Endothelial cell of umbilical vein (primary cell): ENCODE data around the gene NT5C1A. TPM values are rescaled to one million over a fixed set of nuclear protein-coding genes. Genes with fewer than 3 reads are reported as not detected.

Experiments
- BruUV-seq: library from RNA; stranded (reverse); fragments of 400-500 nt; replicated peaks from 2 replicates; lab custom pipeline; 2021; lab: Mats Ljungman, UMichigan
- CTCF ChIA-PET: fragments of 300-600, 350-600 bp; sonication (Branson Sonifier 250); formaldehyde crosslinking; loops from one replicate; lab custom pipeline; 2021; ENCODE audit warnings: antibody characterized with exemption, inconsistent platforms; lab: Charles Lee
- POLR2A ChIA-PET: fragments of 300-600, 350-600 bp; sonication (Branson Sonifier 250); formaldehyde crosslinking; loops from one replicate; lab custom pipeline; 2021; ENCODE audit warnings: antibody characterized with exemption, inconsistent platforms; lab: Charles Lee
- DNase-seq: peaks from one replicate; pipeline ENCODE4 v3.0.0-alpha.2; 2011; ENCODE audit warnings: low read depth, low spot score
- FAIRE-seq: peaks from 2 replicates; lab custom pipeline; 2011; peaks lifted over from hg19 to GRCh38; lab: Jason Lieb, UNC
- H2AFZ ChIP-seq: 2 replicates; pipeline ENCODE4 v1.6.0; 2012; ENCODE audit warnings: low read depth, low read length, control low read depth, inconsistent platforms
- H3K27ac ChIP-seq: 2 replicates; pipeline ENCODE4 v1.5.1; 2011; ENCODE audit warnings: low read depth, mild to moderate bottlenecking, control low read depth, low read length, moderate library complexity; ENCODE audit not compliant: insufficient read depth
- H3K27me3 ChIP-seq, 2 experiments: 2 replicates each; pipeline versions ENCODE4 v1.6.0 to v1.6.1; 2011; ENCODE audit warnings: low read length in 2 of 2, mixed read lengths in 1 of 2; ENCODE audit not compliant: control insufficient read depth in 2 of 2, insufficient read depth in 2 of 2
- H3K36me3 ChIP-seq, 2 experiments: 2 replicates in 1 of 2; 3 replicates in 1 of 2; pipeline ENCODE4 v1.5.1; 2011; ENCODE audit warnings: low read length in 2 of 2, mild to moderate bottlenecking in 1 of 2, moderate library complexity in 1 of 2; ENCODE audit not compliant: control insufficient read depth in 2 of 2, insufficient read depth in 2 of 2; ENCODE audit errors: extremely low read depth in 1 of 2
- H3K4me1 ChIP-seq: 3 replicates; pipeline ENCODE4 v1.5.1; 2011; ENCODE audit warnings: mild to moderate bottlenecking, low read length; ENCODE audit not compliant: control insufficient read depth, insufficient read depth; ENCODE audit errors: extremely low read depth
- H3K4me2 ChIP-seq: 2 replicates; pipeline ENCODE4 v1.6.1; 2011; ENCODE audit warnings: low read length, control low read depth, mixed read lengths; ENCODE audit not compliant: insufficient read depth
- H3K4me3 ChIP-seq, 3 experiments: fragments of 200-600 bp in 1 of 3; sonication (generic), shearing (Covaris generic) in 1 of 3; replicated peaks in 1 of 3; 2 replicates each; pipeline ENCODE4 v1.5.1; 2011 to 2016; ENCODE audit warnings: control low read depth in 3 of 3, low read length in 3 of 3, mild to moderate bottlenecking in 2 of 3, inconsistent platforms in 1 of 3, low read depth in 1 of 3, moderate library complexity in 1 of 3; ENCODE audit not compliant: insufficient read depth in 1 of 3
- H3K79me2 ChIP-seq: 2 replicates; pipeline ENCODE4 v1.6.0; 2012; ENCODE audit warnings: low read length, inconsistent platforms; ENCODE audit not compliant: control insufficient read depth, insufficient read depth
- H3K9ac ChIP-seq: replicated peaks from 2 replicates; pipeline ENCODE3; 2011; ENCODE audit warnings: low read length, control low read depth; ENCODE audit not compliant: insufficient read depth; ENCODE audit errors: extremely low read depth
- H3K9me1 ChIP-seq: replicated peaks from 3 replicates; pipeline ENCODE4 v1.6.0; 2011; ENCODE audit warnings: mild to moderate bottlenecking, low read length; ENCODE audit not compliant: control insufficient read depth, insufficient read depth; ENCODE audit errors: extremely low read depth
- H3K9me3 ChIP-seq: replicated peaks from 2 replicates; pipeline ENCODE4 v1.5.1; 2012; ENCODE audit warnings: low read length, inconsistent platforms; ENCODE audit not compliant: control insufficient read depth, insufficient read depth
- H4K20me1 ChIP-seq: replicated peaks from 2 replicates; pipeline ENCODE3; 2011; ENCODE audit warnings: mild to moderate bottlenecking, low read length; ENCODE audit not compliant: control insufficient read depth, insufficient read depth; ENCODE audit errors: extremely low read depth
- EZH2 ChIP-seq: IDR thresholded peaks from 2 replicates; pipeline ENCODE4 v1.6.1; 2012; ENCODE audit warnings: borderline replicate concordance, low read depth, mild to moderate bottlenecking, moderate library complexity, low read length, inconsistent platforms; ENCODE audit not compliant: severe bottlenecking
- JUN ChIP-seq: IDR thresholded peaks from 2 replicates; pipeline ENCODE4 v1.6.1; 2011; ENCODE audit warnings: borderline replicate concordance, low read depth; ENCODE audit not compliant: insufficient read length, insufficient read depth
- MYC ChIP-seq: IDR thresholded peaks from one replicate; pipeline ENCODE4 v1.6.1; 2011; ENCODE audit warnings: mild to moderate bottlenecking, low read depth, low read length
- POLR2A ChIP-seq: IDR thresholded peaks from 2 replicates; pipeline ENCODE4 v1.6.1; 2012; ENCODE audit warnings: low read depth, mild to moderate bottlenecking, control low read depth, low read length
- POLR2AphosphoS5 ChIP-seq: IDR thresholded peaks from 2 replicates; pipeline ENCODE4 v1.6.1; 2012; ENCODE audit warnings: low read depth, mild to moderate bottlenecking, control low read depth, low read length, moderate library complexity; ENCODE audit not compliant: insufficient read depth
- dilution Hi-C: fragments of 300-500 bp; cut with MboI; formaldehyde crosslinking; loops from one replicate; pipeline ENCODE4 v1.15.0; 2019; ENCODE audit warnings: low sequenced_read_pairs; ENCODE audit not compliant: extremely low pct_ligation_motif_present
- intact Hi-C: fragments of 100-400 bp; cut with micrococcal nuclease; formaldehyde crosslinking; loops from one replicate; pipeline ENCODE4 v1.10.0; 2022
- polyA plus RNA-seq, 4 experiments: library from polyadenylated mRNA; depleted of rRNA in 3 of 4; stranded (reverse) in 3 of 4; unstranded in 1 of 4; fragments of >200 nt; gene quantifications; 2 replicates each; pipeline versions ENCODE4 v1.2.1 to v1.2.3, GENCODE V29; 2011 to 2012; ENCODE audit warnings: missing spikeins in 1 of 4
- total RNA-seq: library from RNA; stranded (reverse); gene quantifications from 2 replicates; pipeline ENCODE4 v1.2.3, GENCODE V29; 2021
- TF ChIP-seq, protein P1 (sequence below), 2 donors: IDR thresholded peaks; 1 replicate in 1 of 2; 2 replicates in 1 of 2; pipeline ENCODE4 v1.5.1; 2011; ENCODE audit warnings: low read length in 2 of 2, mild to moderate bottlenecking in 2 of 2, moderate library complexity in 2 of 2, control low read depth in 1 of 2, inconsistent platforms in 1 of 2, low read depth in 1 of 2; ENCODE audit not compliant: insufficient read depth in 1 of 2; ENCODE audit errors: extremely low read depth in 1 of 2
- TF ChIP-seq, protein P2 (sequence below): IDR thresholded peaks from 2 replicates; pipeline ENCODE4 v1.6.1; 2011; ENCODE audit not compliant: insufficient read depth, insufficient read length

The NT5C1A gene
- total and polyA plus RNA-seq, 2 donors (not counting 3 experiments of a cell fraction or from before 2014, with no cell fraction given), result not detected

DNA sequence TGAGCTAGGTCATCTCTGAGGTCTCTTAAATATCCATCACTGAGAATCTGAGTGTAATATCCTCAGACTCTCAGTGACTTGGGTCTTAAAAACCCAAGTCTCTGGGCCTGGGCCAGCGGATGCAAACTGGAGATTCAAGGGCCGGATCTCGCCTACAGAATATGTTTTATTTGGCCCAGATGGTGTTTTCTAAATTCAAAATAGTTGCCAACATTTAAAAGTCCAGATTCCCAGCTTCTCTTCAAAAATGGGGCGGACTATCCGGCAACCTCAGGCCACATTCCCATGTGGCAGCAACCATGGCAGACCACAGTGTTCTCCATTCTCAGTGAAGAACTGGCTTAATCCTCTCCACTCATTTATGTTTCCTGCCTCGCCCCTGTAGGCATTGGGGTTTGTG is 19.8 kb downstream of the NT5C1A start:
- Histone ChIP-seq H3K9me1 (no peaks in the 10 kb centered on the region), H3K27ac (no peak overlapping the region), H2AFZ (no peak overlapping the region), H3K9me3 (no peaks in the 10 kb centered on the region), H3K36me3 (no peaks in the 10 kb centered on the region), H3K4me2 (no peak overlapping the region), H3K4me1 (no peaks in the 10 kb centered on the region), H3K9ac (no peak overlapping the region), H4K20me1 (no peaks in the 10 kb centered on the region), H3K4me3 (no peak overlapping the region), H3K79me2 (no peaks in the 10 kb centered on the region), H3K27me3 (peaks cover 13 to 19% of the 10 kb centered on the region in 2 experiments)
- FAIRE-seq, result no peak
- no TSS peak for BruUV-seq
- intact Hi-C loops, result loop anchor here (5.0 kb wide), 1 partner anchor 70 kb away; no protein-coding TSS in a partner anchor
- TF ChIP-seq JUN, result no peak
- no peak for TF ChIP-seq POLR2AphosphoS5
- TF ChIP-seq EZH2, result no peak
- TF ChIP-seq, protein P1, sequence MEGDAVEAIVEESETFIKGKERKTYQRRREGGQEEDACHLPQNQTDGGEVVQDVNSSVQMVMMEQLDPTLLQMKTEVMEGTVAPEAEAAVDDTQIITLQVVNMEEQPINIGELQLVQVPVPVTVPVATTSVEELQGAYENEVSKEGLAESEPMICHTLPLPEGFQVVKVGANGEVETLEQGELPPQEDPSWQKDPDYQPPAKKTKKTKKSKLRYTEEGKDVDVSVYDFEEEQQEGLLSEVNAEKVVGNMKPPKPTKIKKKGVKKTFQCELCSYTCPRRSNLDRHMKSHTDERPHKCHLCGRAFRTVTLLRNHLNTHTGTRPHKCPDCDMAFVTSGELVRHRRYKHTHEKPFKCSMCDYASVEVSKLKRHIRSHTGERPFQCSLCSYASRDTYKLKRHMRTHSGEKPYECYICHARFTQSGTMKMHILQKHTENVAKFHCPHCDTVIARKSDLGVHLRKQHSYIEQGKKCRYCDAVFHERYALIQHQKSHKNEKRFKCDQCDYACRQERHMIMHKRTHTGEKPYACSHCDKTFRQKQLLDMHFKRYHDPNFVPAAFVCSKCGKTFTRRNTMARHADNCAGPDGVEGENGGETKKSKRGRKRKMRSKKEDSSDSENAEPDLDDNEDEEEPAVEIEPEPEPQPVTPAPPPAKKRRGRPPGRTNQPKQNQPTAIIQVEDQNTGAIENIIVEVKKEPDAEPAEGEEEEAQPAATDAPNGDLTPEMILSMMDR (IDR thresholded peaks at IDR 0.05; ENCODE audit: extremely low read depth in 1 of 2, insufficient read depth in 1 of 2, low read depth in 1 of 2, low read length in 2 of 2), result no peak
- TF ChIP-seq, protein P2, sequence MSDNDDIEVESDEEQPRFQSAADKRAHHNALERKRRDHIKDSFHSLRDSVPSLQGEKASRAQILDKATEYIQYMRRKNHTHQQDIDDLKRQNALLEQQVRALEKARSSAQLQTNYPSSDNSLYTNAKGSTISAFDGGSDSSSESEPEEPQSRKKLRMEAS, result no peak
- TF ChIP-seq MYC, result no peak
- TF ChIP-seq POLR2A, result no peak
- no peak for DNase-seq
- POLR2A ChIA-PET, result no interaction called here
- dilution Hi-C loops, result no loop called here
- CTCF ChIA-PET, result interaction anchor here (0.8 to 9.7 kb wide), 5 partner anchors 11 to 46 kb away, joined by 3 to 440 read pairs (median 4); partner anchors contain the start of gene HEYL
